Breast epithelium (tissue), 4 donors: ENCODE data around the gene C1orf159. TPM values are rescaled to one million over a fixed set of nuclear protein-coding genes. Genes with fewer than 3 reads are reported as not detected.
"Not testable (repeated sequence)": the region's sequence is repeated elsewhere in the genome, so short reads cannot be mapped to it uniquely, and the experiment has no call there.

Source experiments
- DNase-seq, 2 donors: peaks; one replicate each; pipeline ENCODE4 v3.0.0-alpha.2; 2019; ENCODE audit warnings: low spot score in 2 of 2
- H3K27ac ChIP-seq, 2 donors: fragments of 200-600 bp; sonication (generic) in 1 of 2; one replicate each; pipeline ENCODE4 v1.5.1; 2016 to 2019; ENCODE audit warnings: mild to moderate bottlenecking in 1 of 2
- H3K27me3 ChIP-seq, 2 donors: fragments of 200-600 bp; sonication (generic) in 1 of 2; one replicate each; pipeline versions ENCODE4 v1.5.1 to v1.6.0; 2017 to 2019; ENCODE audit warnings: control low read depth in 1 of 2, mild to moderate bottlenecking in 1 of 2
- H3K36me3 ChIP-seq: fragments of 200-600 bp; one replicate; pipeline ENCODE4 v1.5.1; 2019
- H3K4me1 ChIP-seq, 2 donors: fragments of 200-600 bp; sonication (generic); one replicate each; pipeline ENCODE4 v1.5.1; 2016 to 2019; ENCODE audit warnings: control low read depth in 1 of 2
- H3K4me3 ChIP-seq, 3 donors: fragments of 200-600 bp; sonication (generic); 1 replicate in 2 of 3; 2 replicates in 1 of 3; pipeline ENCODE4 v1.5.1; 2016 to 2019; ENCODE audit warnings: mild to moderate bottlenecking in 3 of 3, moderate library complexity in 2 of 3
- H3K9me3 ChIP-seq, 2 donors: fragments of 200-600 bp; sonication (generic) in 1 of 2; one replicate each; pipeline ENCODE4 v1.5.1; 2016 to 2019; ENCODE audit warnings: control low read depth in 1 of 2
- POLR2A ChIP-seq: fragments of 450-650 bp; IDR thresholded peaks from one replicate; pipeline ENCODE4 v1.6.1; 2016; ENCODE audit warnings: antibody characterized with exemption, mild to moderate bottlenecking, moderate library complexity
- POLR2AphosphoS5 ChIP-seq, 3 donors: sonication (generic); formaldehyde crosslinking; IDR thresholded peaks; one replicate each; pipeline ENCODE4 v1.6.1; 2017; ENCODE audit warnings: antibody characterized with exemption in 3 of 3
- intact Hi-C: fragments of 100-400 bp; cut with DNase I; formaldehyde crosslinking; loops from one replicate; pipeline ENCODE4 v1.15.1; 2023; ENCODE audit warnings: low total_unique reads
- total RNA-seq, 3 donors: library from RNA; depleted of rRNA; stranded (reverse); fragments of >200 nt; gene quantifications; one replicate each; pipeline ENCODE4 v1.1.0, GENCODE V29; 2016
- TF ChIP-seq, protein P1 (sequence below), 3 donors: fragments of 450-650 bp; IDR thresholded peaks; one replicate each; pipeline ENCODE4 v1.5.1; 2016 to 2017; ENCODE audit warnings: antibody characterized with exemption in 3 of 3, mild to moderate bottlenecking in 3 of 3, moderate library complexity in 3 of 3

Gene C1orf159
- total RNA-seq, 3 donors from 2014 or later = 6.9 to 24.0 (median 12.5) TPM

GRCh38 chr1:1060281-1061000 lies 55.4 kb downstream of the C1orf159 start:
- no peak for DNase-seq
- Histone ChIP-seq H3K9me3 (no peaks in the 10 kb centered on the region), H3K27me3 (peaks cover 0 to 20% of the 10 kb centered on the region in 2 donors), H3K36me3 (no peaks in the 10 kb centered on the region), H3K4me3 (peak overlapping the region in 2 of 3 donors; percentile 64 to 71), H3K27ac (no peak overlapping the region), H3K4me1 (peaks cover 6 to 7% of the 10 kb centered on the region in 2 donors)
- TF ChIP-seq, protein P1, sequence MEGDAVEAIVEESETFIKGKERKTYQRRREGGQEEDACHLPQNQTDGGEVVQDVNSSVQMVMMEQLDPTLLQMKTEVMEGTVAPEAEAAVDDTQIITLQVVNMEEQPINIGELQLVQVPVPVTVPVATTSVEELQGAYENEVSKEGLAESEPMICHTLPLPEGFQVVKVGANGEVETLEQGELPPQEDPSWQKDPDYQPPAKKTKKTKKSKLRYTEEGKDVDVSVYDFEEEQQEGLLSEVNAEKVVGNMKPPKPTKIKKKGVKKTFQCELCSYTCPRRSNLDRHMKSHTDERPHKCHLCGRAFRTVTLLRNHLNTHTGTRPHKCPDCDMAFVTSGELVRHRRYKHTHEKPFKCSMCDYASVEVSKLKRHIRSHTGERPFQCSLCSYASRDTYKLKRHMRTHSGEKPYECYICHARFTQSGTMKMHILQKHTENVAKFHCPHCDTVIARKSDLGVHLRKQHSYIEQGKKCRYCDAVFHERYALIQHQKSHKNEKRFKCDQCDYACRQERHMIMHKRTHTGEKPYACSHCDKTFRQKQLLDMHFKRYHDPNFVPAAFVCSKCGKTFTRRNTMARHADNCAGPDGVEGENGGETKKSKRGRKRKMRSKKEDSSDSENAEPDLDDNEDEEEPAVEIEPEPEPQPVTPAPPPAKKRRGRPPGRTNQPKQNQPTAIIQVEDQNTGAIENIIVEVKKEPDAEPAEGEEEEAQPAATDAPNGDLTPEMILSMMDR (IDR thresholded peaks at IDR 0.05) = no peak
- no peak for TF ChIP-seq POLR2AphosphoS5 (IDR thresholded peaks at IDR 0.05)
- no peak for TF ChIP-seq POLR2A
- intact Hi-C loops = loop anchor here (5.0 kb wide), 1 partner anchor 63 kb away; no protein-coding TSS in a partner anchor

GRCh38 chr1:1059494-1060280 lies 56.2 kb downstream of the C1orf159 start:
- H3K4me1 ChIP-seq = peaks cover 6 to 7% of the 10 kb centered on the region in 2 donors
- intact Hi-C loops = loop anchor here (5.0 kb wide), 1 partner anchor 62 kb away; no protein-coding TSS in a partner anchor
- TF ChIP-seq POLR2A (no peak), POLR2AphosphoS5 (IDR thresholded peaks at IDR 0.05) (no peak)
- TF ChIP-seq, protein P1 (IDR thresholded peaks at IDR 0.05) = no peak
- peak overlapping the region; percentile 40 to 71 (median 64) for H3K4me3 ChIP-seq
- peaks cover 0 to 20% of the 10 kb centered on the region in 2 donors for H3K27me3 ChIP-seq
- DNase-seq = peak; percentile 79 to 85
- H3K27ac ChIP-seq = no peak overlapping the region
- no peaks in the 10 kb centered on the region for H3K9me3 ChIP-seq
- H3K36me3 ChIP-seq = no peaks in the 10 kb centered on the region

GRCh38 chr1:1058921-1059493 lies 56.9 kb downstream of the C1orf159 start:
- TF ChIP-seq POLR2A = no peak
- TF ChIP-seq POLR2AphosphoS5 (IDR thresholded peaks at IDR 0.05) = no peak
- TF ChIP-seq, protein P1 (IDR thresholded peaks at IDR 0.05) = no peak
- Histone ChIP-seq H3K4me1 (peaks cover 3% of the 10 kb centered on the region in 2 donors), H3K27me3 (peaks cover 0 to 20% of the 10 kb centered on the region in 2 donors), H3K27ac (no peak overlapping the region), H3K9me3 (no peaks in the 10 kb centered on the region), H3K4me3 (peak overlapping the region; percentile 40 to 71 (median 64)), H3K36me3 (no peaks in the 10 kb centered on the region)
- DNase-seq = no peak
- intact Hi-C loops = no loop called here

GRCh38 chr1:1058088-1058905 lies 57.6 kb downstream of the C1orf159 start:
- intact Hi-C loops = no loop called here
- Histone ChIP-seq H3K4me1 (no peaks in the 10 kb centered on the region), H3K36me3 (no peaks in the 10 kb centered on the region), H3K4me3 (peak overlapping the region in 2 of 3 donors; percentile 64 to 71), H3K27ac (no peak overlapping the region), H3K9me3 (no peaks in the 10 kb centered on the region), H3K27me3 (peaks cover 0 to 20% of the 10 kb centered on the region in 2 donors)
- TF ChIP-seq, protein P1 (IDR thresholded peaks at IDR 0.05) = no peak
- TF ChIP-seq POLR2A (no peak), POLR2AphosphoS5 (IDR thresholded peaks at IDR 0.05) (no peak)
- DNase-seq = no peak

DNA sequence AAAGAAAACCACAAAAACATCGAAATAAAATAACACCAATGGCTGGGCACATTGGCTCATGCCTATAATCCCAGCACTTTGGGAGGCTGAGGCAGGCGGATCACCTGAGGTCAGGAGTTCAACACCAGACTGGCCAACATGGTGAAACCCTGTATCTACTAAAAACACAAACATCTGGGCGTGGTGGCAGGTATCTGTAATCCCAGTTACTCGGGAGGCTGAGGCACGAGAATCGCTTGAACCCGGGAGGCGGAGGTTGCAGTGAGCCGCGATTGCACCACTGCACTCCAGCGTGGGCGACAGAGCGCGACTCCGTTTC lies 58.2 kb downstream of the C1orf159 start:
- H3K4me3 ChIP-seq, DNase-seq, H3K4me1 ChIP-seq, H3K36me3 ChIP-seq, H3K27ac ChIP-seq, intact Hi-C loops, H3K9me3 ChIP-seq: not testable (repeated sequence)
- peaks cover 0 to 20% of the 10 kb centered on the region in 2 donors for H3K27me3 ChIP-seq
